GM12891 (cell line): Measurements from ENCODE around the gene HOXB5.

Experiments used
- POLR2A ChIP-seq: IDR thresholded peaks from 2 replicates; pipeline ENCODE4 v1.6.1; 2011; ENCODE audit warnings: low read depth, low read length, control low read depth
- POLR2AphosphoS5 ChIP-seq: IDR thresholded peaks from 2 replicates; pipeline ENCODE4 v1.6.1; 2011; ENCODE audit warnings: low read depth, low read length, control low read depth
- TAF1 ChIP-seq: IDR thresholded peaks from 2 replicates; pipeline ENCODE4 v1.6.1; 2011; ENCODE audit warnings: low read depth, low read length, control low read depth

DNA sequence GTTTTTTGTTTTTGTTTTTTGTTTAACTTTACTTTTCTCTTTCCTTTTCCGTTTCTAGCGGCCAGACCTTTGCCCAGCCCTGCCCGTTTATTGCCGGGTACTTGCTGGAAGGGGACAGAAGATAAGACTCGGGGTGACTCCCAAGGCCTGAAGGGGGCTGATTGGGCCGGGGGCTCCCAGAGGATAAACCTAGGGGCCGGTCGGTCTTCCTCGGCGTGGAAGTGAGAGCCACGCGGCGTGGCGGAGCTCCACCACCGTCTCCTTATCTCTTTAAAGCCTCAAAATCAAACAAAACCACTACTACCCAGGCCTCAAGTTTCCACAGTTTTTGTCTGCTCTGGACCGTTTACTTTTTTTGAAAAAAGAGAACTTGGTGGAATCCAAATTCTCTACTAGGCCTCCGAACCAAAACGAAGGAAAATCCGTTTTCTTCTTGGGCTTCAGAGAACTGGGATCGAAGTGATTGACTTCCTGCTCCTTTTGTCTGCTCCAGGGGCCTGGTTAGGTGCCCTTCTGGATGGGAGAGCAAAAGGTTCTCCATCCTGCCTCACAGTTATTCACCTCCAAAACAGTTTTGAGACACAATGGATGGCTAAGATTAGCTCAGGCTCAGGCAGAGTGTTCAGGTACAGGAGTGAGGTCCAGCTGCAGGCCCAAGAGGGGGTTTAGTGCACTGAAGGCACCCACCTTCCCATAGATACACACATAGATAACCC lies 41.1 kb upstream of the HOXB5 start:
- TF ChIP-seq POLR2A (no peak), POLR2AphosphoS5 (no peak), TAF1 (no peak)
